ENCODE data around the gene UPK3BL2. TPM values are rescaled to one million over a fixed set of nuclear protein-coding genes. Genes with fewer than 3 reads are reported as not detected.
"Not testable (repeated sequence)": the region's sequence is repeated elsewhere in the genome, so short reads cannot be mapped to it uniquely, and the experiment has no call there.

Gene UPK3BL2
- total RNA-seq, 1 experiment from 2014 or later: 4.6 TPM

GRCh38 chr7:102496861-102497260 is 46.6 kb downstream of the UPK3BL2 start:
- not testable (repeated sequence) for H3K27me3 Mint-ChIP-seq (ENCODE audit: low read depth); DNase-seq; H3K36me3 Mint-ChIP-seq (ENCODE audit: insufficient read depth in 1 of 3, low read depth in 3 of 3); H3K27me3 ChIP-seq (ENCODE audit: insufficient read depth, low read length); H3K4me1 Mint-ChIP-seq; H3K9ac ChIP-seq (ENCODE audit: extremely low read depth, insufficient read length, low read length); H2BK20ac ChIP-seq (ENCODE audit: low read depth, low read length, poor library complexity, severe bottlenecking); H3K4me1 ChIP-seq (ENCODE audit: insufficient read depth, low read length); H3K9me3 ChIP-seq (ENCODE audit: control insufficient read depth, low read depth, low read length); H3K79me1 ChIP-seq (ENCODE audit: insufficient read depth, low read depth, low read length, poor library complexity, severe bottlenecking); H4K5ac ChIP-seq (ENCODE audit: insufficient read length, low read depth, low read length); H3K4me3 Mint-ChIP-seq; H2BK12ac ChIP-seq (ENCODE audit: insufficient read length, low read depth, low read length); H4K91ac ChIP-seq (ENCODE audit: insufficient read length, low read depth, low read length); H2BK120ac ChIP-seq (ENCODE audit: low read depth, low read length, poor library complexity, severe bottlenecking); H3K18ac ChIP-seq (ENCODE audit: insufficient read length, low read depth, low read length); H3K23me2 ChIP-seq (ENCODE audit: insufficient read length, low read depth, low read length, poor library complexity, severe bottlenecking); H3K9me3 Mint-ChIP-seq; H3K27ac ChIP-seq (ENCODE audit: insufficient read length, low read depth, low read length); H3K23ac ChIP-seq (ENCODE audit: insufficient read length, low read depth, low read length); H3K4ac ChIP-seq (ENCODE audit: low read depth, low read length); H3K27ac Mint-ChIP-seq; H2BK15ac ChIP-seq (ENCODE audit: low read depth, low read length); H3K14ac ChIP-seq (ENCODE audit: insufficient read depth, low read length); H4K20me1 ChIP-seq (ENCODE audit: control insufficient read depth, insufficient read depth, insufficient read length); H4K8ac ChIP-seq (replicated peaks; ENCODE audit: insufficient read length, low read depth, low read length); H2AFZ ChIP-seq (ENCODE audit: low read length); H2BK5ac ChIP-seq (ENCODE audit: insufficient read length, low read length); H3T11ph ChIP-seq (ENCODE audit: low read length); H3K4me2 ChIP-seq (ENCODE audit: insufficient read depth, insufficient read length, low read length); H3K79me2 ChIP-seq (ENCODE audit: insufficient read depth, low read length); H3K56ac ChIP-seq (ENCODE audit: insufficient read length, low read depth, low read length); H2AK5ac ChIP-seq (ENCODE audit: insufficient read length, low read length)
- no CpG with 5 or more reads among the region's 10 CpGs for WGBS (ENCODE audit: extremely low coverage, insufficient read length, low lambda C conversion rate)

DNA sequence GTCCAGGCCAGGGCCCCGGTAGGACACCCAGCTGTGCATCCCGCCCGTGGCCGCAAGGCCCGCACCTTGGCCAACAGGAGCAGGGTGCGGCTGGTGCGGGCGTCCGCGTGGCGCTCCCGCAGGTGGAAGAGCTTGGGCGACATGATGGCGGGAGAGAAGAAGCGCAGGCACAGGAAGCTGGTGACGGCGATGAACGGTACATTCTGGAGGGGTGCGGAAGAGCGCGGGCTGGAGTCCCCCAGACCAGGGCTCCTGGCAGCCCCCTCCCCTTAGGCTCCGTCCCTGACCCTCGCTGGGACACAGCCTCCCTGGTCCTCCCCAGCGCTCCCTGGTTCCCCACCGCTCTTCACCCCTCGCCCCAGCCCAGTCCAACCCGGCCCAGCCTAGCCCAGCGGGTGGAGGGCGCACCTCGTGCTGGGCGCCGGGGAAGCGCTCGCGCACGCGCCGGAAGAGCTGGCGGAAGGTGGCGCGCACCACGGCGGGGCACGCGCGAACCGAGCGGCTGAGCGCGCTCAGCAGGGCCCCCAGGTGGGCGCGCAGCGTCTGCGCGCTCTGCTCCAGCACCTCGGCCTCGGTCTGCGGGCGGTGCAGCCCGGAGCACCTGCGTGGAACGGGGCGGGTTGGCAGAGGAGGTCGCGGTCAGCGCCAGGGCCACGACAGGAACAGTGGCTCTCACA is 48.9 kb downstream of the UPK3BL2 start:
- no CpG with 5 or more reads among the region's 67 CpGs for WGBS (ENCODE audit: extremely low coverage, insufficient read length, low lambda C conversion rate)
- H3K79me2 ChIP-seq (ENCODE audit: insufficient read depth, low read length); H3K27me3 Mint-ChIP-seq (ENCODE audit: low read depth); H3K9ac ChIP-seq (ENCODE audit: extremely low read depth, insufficient read length, low read length); H2AK5ac ChIP-seq (ENCODE audit: insufficient read length, low read length); H3K4me1 ChIP-seq (ENCODE audit: insufficient read depth, low read length); H3K23me2 ChIP-seq (ENCODE audit: insufficient read length, low read depth, low read length, poor library complexity, severe bottlenecking); H3K14ac ChIP-seq (ENCODE audit: insufficient read depth, low read length); H3K23ac ChIP-seq (ENCODE audit: insufficient read length, low read depth, low read length); H3K36me3 Mint-ChIP-seq (ENCODE audit: insufficient read depth in 1 of 3, low read depth in 3 of 3); H3K4me3 Mint-ChIP-seq; H2BK15ac ChIP-seq (ENCODE audit: low read depth, low read length); H3K27me3 ChIP-seq (ENCODE audit: insufficient read depth, low read length); H3K56ac ChIP-seq (ENCODE audit: insufficient read length, low read depth, low read length); H4K91ac ChIP-seq (ENCODE audit: insufficient read length, low read depth, low read length); H2AFZ ChIP-seq (ENCODE audit: low read length); H2BK12ac ChIP-seq (ENCODE audit: insufficient read length, low read depth, low read length); H2BK120ac ChIP-seq (ENCODE audit: low read depth, low read length, poor library complexity, severe bottlenecking); H3T11ph ChIP-seq (ENCODE audit: low read length); H3K4me1 Mint-ChIP-seq; H3K9me3 ChIP-seq (ENCODE audit: control insufficient read depth, low read depth, low read length); H3K4ac ChIP-seq (ENCODE audit: low read depth, low read length); H3K27ac Mint-ChIP-seq; H3K9me3 Mint-ChIP-seq; DNase-seq; H3K4me2 ChIP-seq (ENCODE audit: insufficient read depth, insufficient read length, low read length); H4K8ac ChIP-seq (replicated peaks; ENCODE audit: insufficient read length, low read depth, low read length); H2BK20ac ChIP-seq (ENCODE audit: low read depth, low read length, poor library complexity, severe bottlenecking); H2BK5ac ChIP-seq (ENCODE audit: insufficient read length, low read length); H3K27ac ChIP-seq (ENCODE audit: insufficient read length, low read depth, low read length); H3K18ac ChIP-seq (ENCODE audit: insufficient read length, low read depth, low read length); H4K20me1 ChIP-seq (ENCODE audit: control insufficient read depth, insufficient read depth, insufficient read length); H3K79me1 ChIP-seq (ENCODE audit: insufficient read depth, low read depth, low read length, poor library complexity, severe bottlenecking); H4K5ac ChIP-seq (ENCODE audit: insufficient read length, low read depth, low read length): not testable (repeated sequence)

Data from H9 (cell line).